Uterus (tissue), 4 donors: ENCODE results near the gene RTEL1. TPM values are rescaled to one million over a fixed set of nuclear protein-coding genes. Genes with fewer than 3 reads are reported as not detected.
"Not testable (repeated sequence)": the region's sequence is repeated elsewhere in the genome, so short reads cannot be mapped to it uniquely, and the experiment has no call there.

Experiments
- DNase-seq, 2 donors: peaks; one replicate each; pipeline ENCODE4 v3.0.0-alpha.2; 2019 to 2020
- H3K27ac ChIP-seq, 2 donors: fragments of 200-600 bp; sonication (generic); 1 replicate in 1 of 2; 2 replicates in 1 of 2; pipeline ENCODE4 v1.5.1; 2016 to 2018
- H3K27me3 ChIP-seq, 2 donors: fragments of 200-600 bp; sonication (generic); one replicate each; pipeline ENCODE4 v1.5.1; 2018 to 2019; ENCODE audit warnings: control low read depth in 1 of 2
- H3K36me3 ChIP-seq, 2 donors: fragments of 200-600 bp; sonication (generic); one replicate each; pipeline ENCODE4 v1.5.1; 2019; ENCODE audit warnings: control low read depth in 1 of 2
- H3K4me1 ChIP-seq, 2 donors: fragments of 200-600 bp; sonication (generic); one replicate each; pipeline ENCODE4 v1.5.1; 2018 to 2019; ENCODE audit warnings: control low read depth in 1 of 2
- H3K4me3 ChIP-seq, 2 donors: fragments of 200-600 bp; sonication (generic); 1 replicate in 1 of 2; 2 replicates in 1 of 2; pipeline ENCODE4 v1.5.1; 2018 to 2019; ENCODE audit warnings: mild to moderate bottlenecking in 1 of 2
- H3K9me3 ChIP-seq, 2 donors: fragments of 200-600 bp; sonication (generic); one replicate each; pipeline ENCODE4 v1.5.1; 2019; ENCODE audit warnings: control low read depth in 1 of 2
- POLR2A ChIP-seq, 2 donors: fragments of 450-650 bp; IDR thresholded peaks; one replicate each; pipeline ENCODE4 v1.6.1; 2016; ENCODE audit warnings: antibody characterized with exemption in 2 of 2, mild to moderate bottlenecking in 1 of 2, moderate library complexity in 1 of 2
- intact Hi-C: fragments of 100-400 bp; cut with DNase I; formaldehyde crosslinking; loops from one replicate; pipeline ENCODE4 v1.15.1; 2023; ENCODE audit warnings: low total_unique reads
- total RNA-seq, 4 donors: library from RNA; depleted of rRNA in 3 of 4; stranded (reverse); fragments of >200 nt in 3 of 4; gene quantifications; one replicate each; pipeline versions ENCODE4 v1.1.0 to v1.2.4, GENCODE V29; 2014 to 2023
- TF ChIP-seq, protein P1 (sequence below), 4 experiments: fragments of 200-600 bp in 2 of 4; fragments of 450-650 bp in 2 of 4; sonication (generic) in 2 of 4; IDR thresholded peaks; one replicate each; pipeline ENCODE4 v1.5.1; 2016 to 2019; ENCODE audit warnings: antibody characterized with exemption in 4 of 4, mild to moderate bottlenecking in 2 of 4, moderate library complexity in 1 of 4
- donor health status: DM: yes; HTN: yes; CAD: no.

The RTEL1 gene
- total RNA-seq, 4 donors from 2014 or later, result 17.4 to 56.5 (median 26.6) TPM

- Histone ChIP-seq H3K9me3 (no peaks in the 10 kb centered on the region), H3K27ac (no peak overlapping the region), H3K4me1 (peaks cover 0 to 2% of the 10 kb centered on the region in 2 donors), H3K27me3 (no peaks in the 10 kb centered on the region), H3K4me3 (no peak overlapping the region), H3K36me3 (no peaks in the 10 kb centered on the region)
- intact Hi-C loops, result no loop called here
- TF ChIP-seq POLR2A (IDR thresholded peaks at IDR 0.05), result no peak
- TF ChIP-seq, protein P1, sequence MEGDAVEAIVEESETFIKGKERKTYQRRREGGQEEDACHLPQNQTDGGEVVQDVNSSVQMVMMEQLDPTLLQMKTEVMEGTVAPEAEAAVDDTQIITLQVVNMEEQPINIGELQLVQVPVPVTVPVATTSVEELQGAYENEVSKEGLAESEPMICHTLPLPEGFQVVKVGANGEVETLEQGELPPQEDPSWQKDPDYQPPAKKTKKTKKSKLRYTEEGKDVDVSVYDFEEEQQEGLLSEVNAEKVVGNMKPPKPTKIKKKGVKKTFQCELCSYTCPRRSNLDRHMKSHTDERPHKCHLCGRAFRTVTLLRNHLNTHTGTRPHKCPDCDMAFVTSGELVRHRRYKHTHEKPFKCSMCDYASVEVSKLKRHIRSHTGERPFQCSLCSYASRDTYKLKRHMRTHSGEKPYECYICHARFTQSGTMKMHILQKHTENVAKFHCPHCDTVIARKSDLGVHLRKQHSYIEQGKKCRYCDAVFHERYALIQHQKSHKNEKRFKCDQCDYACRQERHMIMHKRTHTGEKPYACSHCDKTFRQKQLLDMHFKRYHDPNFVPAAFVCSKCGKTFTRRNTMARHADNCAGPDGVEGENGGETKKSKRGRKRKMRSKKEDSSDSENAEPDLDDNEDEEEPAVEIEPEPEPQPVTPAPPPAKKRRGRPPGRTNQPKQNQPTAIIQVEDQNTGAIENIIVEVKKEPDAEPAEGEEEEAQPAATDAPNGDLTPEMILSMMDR (IDR thresholded peaks at IDR 0.05), result no peak
- DNase-seq, result no peak
Measured at GRCh38 chr20:63664143-63664851, 6.2 kb downstream of the RTEL1 start.

GRCh38 chr20:63664861-63665594, 6.9 kb downstream of the RTEL1 start:
- Histone ChIP-seq H3K9me3 (no peaks in the 10 kb centered on the region), H3K4me1 (no peaks in the 10 kb centered on the region), H3K27me3 (no peaks in the 10 kb centered on the region), H3K36me3 (no peaks in the 10 kb centered on the region), H3K27ac (no peak overlapping the region), H3K4me3 (no peak overlapping the region)
- no peak for TF ChIP-seq POLR2A (IDR thresholded peaks at IDR 0.05)
- TF ChIP-seq, protein P1 (IDR thresholded peaks at IDR 0.05), result no peak
- intact Hi-C loops, result no loop called here
- DNase-seq, result no peak

GRCh38 chr20:63665708-63666107, 7.6 kb downstream of the RTEL1 start:
- no peaks in the 10 kb centered on the region for H3K9me3 ChIP-seq
- no peaks in the 10 kb centered on the region for H3K4me1 ChIP-seq
- TF ChIP-seq, protein P1 (IDR thresholded peaks at IDR 0.05), result no peak
- no peak for TF ChIP-seq POLR2A (IDR thresholded peaks at IDR 0.05)
- H3K4me3 ChIP-seq, result no peak overlapping the region
- no peaks in the 10 kb centered on the region for H3K27me3 ChIP-seq
- DNase-seq, result no peak
- H3K27ac ChIP-seq, result no peak overlapping the region
- no peaks in the 10 kb centered on the region for H3K36me3 ChIP-seq
- intact Hi-C loops, result no loop called here

DNA sequence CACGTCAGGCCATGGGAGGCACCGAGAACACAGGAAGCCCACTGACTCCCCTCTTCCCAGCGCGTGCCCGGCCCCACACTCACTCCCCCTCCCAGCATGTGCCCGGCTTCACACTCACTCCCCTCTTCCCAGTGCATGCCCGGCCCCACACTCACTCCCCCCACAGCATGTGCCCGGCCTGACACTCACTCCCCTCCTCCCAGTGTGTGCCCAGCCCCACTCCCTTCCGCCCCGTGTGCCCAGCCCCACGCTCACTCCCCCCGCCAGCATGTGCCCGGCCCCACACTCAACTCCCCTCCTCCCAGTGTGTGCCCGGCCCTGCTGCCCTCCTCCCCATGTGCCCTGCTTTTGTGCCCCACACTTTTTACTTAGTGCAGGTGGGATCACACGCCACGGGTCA, 9.7 kb downstream of the RTEL1 start:
- Histone ChIP-seq H3K27me3 (no peaks in the 10 kb centered on the region), H3K4me1 (no peaks in the 10 kb centered on the region), H3K9me3 (no peaks in the 10 kb centered on the region), H3K36me3 (no peaks in the 10 kb centered on the region), H3K4me3 (no peak overlapping the region), H3K27ac (no peak overlapping the region)
- no peak for TF ChIP-seq POLR2A (IDR thresholded peaks at IDR 0.05)
- TF ChIP-seq, protein P1 (IDR thresholded peaks at IDR 0.05), result no peak
- no peak for DNase-seq
- intact Hi-C loops, result no loop called here

DNA sequence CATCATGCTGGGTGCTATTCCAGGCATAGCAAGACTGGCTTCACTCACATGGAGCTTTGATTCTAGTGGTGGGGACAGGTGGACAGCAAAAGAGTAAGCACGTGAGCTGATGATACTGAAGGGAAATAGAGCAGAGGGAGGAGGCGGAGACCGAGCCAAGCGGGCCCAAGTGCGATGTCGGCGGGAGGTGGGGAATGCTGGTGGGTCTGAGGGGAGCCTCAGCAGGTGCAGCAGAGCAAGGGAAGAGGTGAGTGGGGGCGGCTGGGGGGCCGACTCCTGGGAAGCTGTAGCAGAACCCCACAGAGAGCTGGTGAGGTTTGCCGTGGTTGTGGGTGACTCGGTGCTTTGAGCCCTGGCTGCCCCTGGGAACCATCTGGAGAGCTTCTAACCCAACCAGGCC, 10.2 kb downstream of the RTEL1 start:
- Histone ChIP-seq H3K4me3 (no peak overlapping the region), H3K9me3 (no peaks in the 10 kb centered on the region), H3K36me3 (no peaks in the 10 kb centered on the region), H3K4me1 (no peaks in the 10 kb centered on the region), H3K27ac (no peak overlapping the region), H3K27me3 (no peaks in the 10 kb centered on the region)
- DNase-seq, result no peak
- intact Hi-C loops, result no loop called here
- no peak for TF ChIP-seq POLR2A (IDR thresholded peaks at IDR 0.05)
- TF ChIP-seq, protein P1 (IDR thresholded peaks at IDR 0.05), result no peak

- H3K27me3 ChIP-seq, H3K27ac ChIP-seq, H3K36me3 ChIP-seq, DNase-seq, H3K9me3 ChIP-seq, H3K4me1 ChIP-seq, H3K4me3 ChIP-seq, intact Hi-C loops: not testable (repeated sequence)
Measured at GRCh38 chr20:63671695-63672094, 13.6 kb downstream of the RTEL1 start.
